ENCODE results near the gene DTD1.
A peak's percentile ranks its signal among the peaks of the same experiment; 100 is the strongest.

The DTD1 gene

GRCh38 chr20:18727032-18727508 lies 139.2 kb downstream of the DTD1 start:
- POLR2A ChIA-PET, result no interaction called here
- CTCF ChIA-PET, result interaction anchor here (0.6 to 0.7 kb wide), 2 partner anchors 183 to 1867 kb away, joined by 3 to 4 read pairs; no protein-coding TSS in a partner anchor
- TF ChIP-seq ZNF747 (tag by site-specific recombination; IDR thresholded peaks at IDR 0.05), result no peak
- 0 out of 2 replicates have a peak, but pooled peaks have one; percentile 23 for TF ChIP-seq EGR2 (tag by site-specific recombination; IDR thresholded peaks at IDR 0.05; ENCODE audit: low read depth)
- no peaks in the 10 kb centered on the region for H3K36me3 ChIP-seq (ENCODE audit: control insufficient read depth in 2 of 2, insufficient read depth in 1 of 2, low read length in 2 of 2)
- no peak overlapping the region for H3K27ac ChIP-seq (ENCODE audit: extremely low read depth, low read depth, low read length)
- no peaks in the 10 kb centered on the region for H3K9me3 ChIP-seq (ENCODE audit: control insufficient read depth, insufficient read depth, low read depth, low read length)
- no peaks in the 10 kb centered on the region for H3K4me1 ChIP-seq (ENCODE audit: control insufficient read depth, insufficient read depth, low read length)
- H3K4me3 ChIP-seq (ENCODE audit: low read depth, low read length), result no peak overlapping the region

- Histone ChIP-seq H3K36me3 (ENCODE audit: control insufficient read depth in 2 of 2, insufficient read depth in 1 of 2, low read length in 2 of 2) (no peaks in the 10 kb centered on the region), H3K27ac (ENCODE audit: extremely low read depth, low read depth, low read length) (no peak overlapping the region), H3K4me1 (ENCODE audit: control insufficient read depth, insufficient read depth, low read length) (no peaks in the 10 kb centered on the region), H3K4me3 (ENCODE audit: low read depth, low read length) (no peak overlapping the region), H3K9me3 (ENCODE audit: control insufficient read depth, insufficient read depth, low read depth, low read length) (no peaks in the 10 kb centered on the region)
- POLR2A ChIA-PET, result no interaction called here
- CTCF ChIA-PET, result interaction anchor here (1.2 kb wide), 1 partner anchor 10 kb away, joined by 4 read pairs; no protein-coding TSS in a partner anchor
- no peak for TF ChIP-seq ZNF416 (tag by site-specific recombination; IDR thresholded peaks at IDR 0.05)
- TF ChIP-seq ZNF292 (tag by site-specific recombination; IDR thresholded peaks at IDR 0.05; ENCODE audit: borderline replicate concordance, low read depth), result no peak
- TF ChIP-seq YY2 (tag by site-specific recombination; IDR thresholded peaks at IDR 0.05), result no peak
- no peak for TF ChIP-seq ZFP3 (tag by site-specific recombination; IDR thresholded peaks at IDR 0.05; ENCODE audit: low read depth)
- TF ChIP-seq ZNF776 (tag by site-specific recombination; IDR thresholded peaks at IDR 0.05; ENCODE audit: borderline replicate concordance), result no peak
- TF ChIP-seq ZNF654 (tag by site-specific recombination; IDR thresholded peaks at IDR 0.05; ENCODE audit: low read depth), result no peak
- no peak for TF ChIP-seq KLF10 (tag by site-specific recombination; IDR thresholded peaks at IDR 0.05)
- no peak for TF ChIP-seq ZNF112 (tag by site-specific recombination; IDR thresholded peaks at IDR 0.05)
- TF ChIP-seq ZNF48 (tag by site-specific recombination; IDR thresholded peaks at IDR 0.05), result no peak
- no peak for TF ChIP-seq ZNF677 (tag by site-specific recombination; IDR thresholded peaks at IDR 0.05)
- no peak for TF ChIP-seq ZSCAN5A (tag by site-specific recombination; IDR thresholded peaks at IDR 0.05)
- no peak for TF ChIP-seq ZNF132 (tag by site-specific recombination; IDR thresholded peaks at IDR 0.05; ENCODE audit: borderline replicate concordance)
Measured at GRCh38 chr20:18728165-18728869, 140.5 kb downstream of the DTD1 start.

GRCh38 chr20:18728870-18729224 lies 141.0 kb downstream of the DTD1 start:
- no peak overlapping the region for H3K27ac ChIP-seq (ENCODE audit: extremely low read depth, low read depth, low read length)
- H3K4me1 ChIP-seq (ENCODE audit: control insufficient read depth, insufficient read depth, low read length), result no peaks in the 10 kb centered on the region
- ChIA-PET CTCF (interaction anchor here (1.2 kb wide), 1 partner anchor 11 kb away, joined by 4 read pairs; no protein-coding TSS in a partner anchor), POLR2A (no interaction called here)
- TF ChIP-seq TCF7L2 (IDR thresholded peaks at IDR 0.05; ENCODE audit: borderline replicate concordance, low read depth, low read length), result no peak
- TF ChIP-seq ZNF121 (tag by site-specific recombination; IDR thresholded peaks at IDR 0.05), result peak; percentile 34; the same call in 1 of the 2 replicates
- no peak overlapping the region for H3K4me3 ChIP-seq (ENCODE audit: low read depth, low read length)
- H3K9me3 ChIP-seq (ENCODE audit: control insufficient read depth, insufficient read depth, low read depth, low read length), result no peaks in the 10 kb centered on the region
- no peaks in the 10 kb centered on the region for H3K36me3 ChIP-seq (ENCODE audit: control insufficient read depth in 2 of 2, insufficient read depth in 1 of 2, low read length in 2 of 2)

GRCh38 chr20:18729231-18729825 lies 141.5 kb downstream of the DTD1 start:
- CTCF ChIA-PET, result interaction anchor here (1.2 kb wide), 1 partner anchor 11 kb away, joined by 4 read pairs; no protein-coding TSS in a partner anchor
- POLR2A ChIA-PET, result no interaction called here
- H3K4me3 ChIP-seq (ENCODE audit: low read depth, low read length), result no peak overlapping the region
- no peak overlapping the region for H3K27ac ChIP-seq (ENCODE audit: extremely low read depth, low read depth, low read length)
- no peaks in the 10 kb centered on the region for H3K4me1 ChIP-seq (ENCODE audit: control insufficient read depth, insufficient read depth, low read length)
- no peaks in the 10 kb centered on the region for H3K9me3 ChIP-seq (ENCODE audit: control insufficient read depth, insufficient read depth, low read depth, low read length)
- no peaks in the 10 kb centered on the region for H3K36me3 ChIP-seq (ENCODE audit: control insufficient read depth in 2 of 2, insufficient read depth in 1 of 2, low read length in 2 of 2)
- TF ChIP-seq ZBTB11 (tag by site-specific recombination; conservative IDR thresholded peaks at IDR 0.05; ENCODE audit: low read depth) (no peak), ZBTB44 (tag by site-specific recombination; IDR thresholded peaks at IDR 0.05) (no peak), ZXDB (tag by site-specific recombination; IDR thresholded peaks at IDR 0.05) (no peak), ZNF114 (tag by site-specific recombination; IDR thresholded peaks at IDR 0.05) (no peak), ZNF354C (tag by site-specific recombination; IDR thresholded peaks at IDR 0.05; ENCODE audit: borderline replicate concordance, low read depth) (no peak)

Measured in HEK293 (cell line).